GM18520 (cell line): ENCODE data around the gene CHKA.

ENCODE experiments used
- ATAC-seq: cut with Tn5 transposase; IDR thresholded peaks from one replicate; pipeline ENCODE4 v1.9.1; 2021; ENCODE audit not compliant: unreplicated experiment

CHKA gene

GRCh38 chr11:68121067-68121899 is at the start of gene CHKA:
Gene CHKA (minus strand): TSS chr11:68121388. CDS start chr11:68121177, 211 bp downstream.
- ATAC-seq, result peak; percentile 78

GRCh38 chr11:68169442-68169841 is 48.3 kb upstream of the CHKA start:
- ATAC-seq, result no peak

- ATAC-seq, result no peak
These were observed 47.5 kb upstream of the CHKA start for GRCh38 chr11:68168694-68169093.

GRCh38 chr11:68167474-68167873 is 46.3 kb upstream of the CHKA start:
- ATAC-seq, result no peak

GRCh38 chr11:68166969-68167368 is 45.8 kb upstream of the CHKA start:
- ATAC-seq, result no peak

GRCh38 chr11:68165601-68166000 is 44.4 kb upstream of the CHKA start:
- ATAC-seq, result no peak

- no peak for ATAC-seq
These were observed 43.2 kb upstream of the CHKA start for GRCh38 chr11:68164437-68164836.

GRCh38 chr11:68163691-68164090 is 42.5 kb upstream of the CHKA start:
- ATAC-seq, result no peak

- no peak for ATAC-seq
These were observed 39.0 kb upstream of the CHKA start for GRCh38 chr11:68160100-68160695.

- no peak for ATAC-seq
These were observed 38.5 kb upstream of the CHKA start for GRCh38 chr11:68159665-68160064.

- ATAC-seq, result no peak
These were observed 38.0 kb upstream of the CHKA start for GRCh38 chr11:68159161-68159560.

- ATAC-seq, result no peak
These were observed 37.4 kb upstream of the CHKA start for GRCh38 chr11:68158580-68158979.

GRCh38 chr11:68153742-68154141 is 32.6 kb upstream of the CHKA start:
- no peak for ATAC-seq

- ATAC-seq, result no peak
These were observed 28.8 kb upstream of the CHKA start for GRCh38 chr11:68150037-68150436.

- no peak for ATAC-seq
These were observed 28.2 kb upstream of the CHKA start for GRCh38 chr11:68149417-68149816.

GRCh38 chr11:68148879-68149278 is 27.7 kb upstream of the CHKA start:
- no peak for ATAC-seq

GRCh38 chr11:68148071-68148805 is 27.1 kb upstream of the CHKA start:
- ATAC-seq, result no peak

- no peak for ATAC-seq
These were observed 25.7 kb upstream of the CHKA start for GRCh38 chr11:68146704-68147474.

- ATAC-seq, result no peak
These were observed 24.9 kb upstream of the CHKA start for GRCh38 chr11:68146010-68146540.

- no peak for ATAC-seq
These were observed 24.1 kb upstream of the CHKA start for GRCh38 chr11:68145120-68145866.
